Measurements from ENCODE around the gene PLEKHG2.
"Not testable (repeated sequence)": the region's sequence is repeated elsewhere in the genome, so short reads cannot be mapped to it uniquely, and the experiment has no call there.

PLEKHG2 gene

GRCh38 chr19:39412100-39412866 is at the start of gene PLEKHG2:
Gene PLEKHG2, plus strand, starts transcription at chr19:39412669. Its CDS starts 1,418 bp downstream, at chr19:39414087.
- peak; percentile 93 to 95 for DNase-seq

GRCh38 chr19:39362682-39363657 is 49.5 kb upstream of the PLEKHG2 start:
- no peak for DNase-seq

DNA sequence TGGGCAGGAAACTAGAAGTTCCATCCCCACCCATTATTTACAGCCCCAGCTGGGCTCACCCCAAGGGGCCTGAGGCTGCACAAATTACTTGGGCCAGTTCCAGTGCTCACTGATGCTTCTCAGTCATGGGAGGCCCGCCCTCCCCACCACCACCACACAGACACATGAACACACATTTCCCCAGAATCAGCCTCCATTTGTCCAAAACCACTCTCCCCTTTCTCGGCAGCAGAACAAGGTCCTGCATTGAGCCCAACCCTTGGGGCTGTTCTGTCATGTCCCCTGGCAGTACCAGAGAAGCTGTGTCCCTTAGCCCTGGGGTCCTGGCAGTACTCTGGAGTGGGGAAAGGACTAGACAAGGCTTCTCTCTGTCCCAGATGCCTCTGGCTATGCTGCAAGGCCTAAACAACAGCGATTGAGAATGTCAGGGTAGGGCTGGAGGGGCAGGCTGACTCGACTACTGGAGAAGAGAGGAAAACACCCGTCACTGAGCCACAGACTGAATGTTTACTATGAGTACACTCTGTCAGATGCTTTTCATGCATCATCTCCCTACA is 48.5 kb upstream of the PLEKHG2 start:
- DNase-seq = no peak

GRCh38 chr19:39365531-39365930 is 46.9 kb upstream of the PLEKHG2 start:
- no peak for DNase-seq

- no peak for DNase-seq
These were observed 43.3 kb upstream of the PLEKHG2 start for GRCh38 chr19:39369200-39369599.

- no peak for DNase-seq
These were observed 41.7 kb upstream of the PLEKHG2 start for GRCh38 chr19:39370735-39371134.

DNA sequence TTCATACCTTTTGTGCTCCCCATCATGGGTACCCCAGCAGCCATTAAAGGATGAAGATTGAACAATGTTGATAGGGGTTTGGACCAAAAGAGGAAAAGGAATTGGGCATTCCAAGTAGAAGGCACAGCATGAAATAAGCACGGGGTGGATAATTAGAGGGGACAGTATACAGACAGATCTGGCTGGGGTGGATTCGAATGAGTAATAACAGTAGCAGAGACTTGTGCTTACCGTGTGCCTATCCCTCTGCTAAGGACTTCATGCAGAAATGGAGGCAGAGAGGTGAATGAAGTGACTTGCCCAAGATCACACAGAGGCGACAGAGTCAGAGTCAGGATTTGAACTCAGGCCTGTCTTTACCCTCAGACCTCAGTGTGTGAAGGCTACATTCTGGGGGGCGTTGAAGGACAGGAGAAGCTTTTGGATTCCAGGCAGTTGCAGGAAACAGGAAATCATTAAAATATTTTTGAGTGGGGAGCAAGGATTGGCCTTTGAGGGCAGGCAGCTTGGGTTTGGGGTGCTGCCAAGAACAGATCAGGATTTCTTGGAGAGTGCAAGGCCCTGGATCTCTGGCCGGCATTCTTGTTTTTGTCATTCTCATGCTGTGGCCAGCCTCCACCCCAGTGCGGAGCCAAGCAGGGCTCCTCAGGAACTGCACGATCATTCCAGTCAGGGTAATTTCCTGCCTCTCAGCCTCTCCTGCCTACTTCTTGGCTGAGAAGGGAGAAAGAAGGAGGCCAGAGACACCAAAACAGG is 40.2 kb upstream of the PLEKHG2 start:
- DNase-seq = no peak

DNA sequence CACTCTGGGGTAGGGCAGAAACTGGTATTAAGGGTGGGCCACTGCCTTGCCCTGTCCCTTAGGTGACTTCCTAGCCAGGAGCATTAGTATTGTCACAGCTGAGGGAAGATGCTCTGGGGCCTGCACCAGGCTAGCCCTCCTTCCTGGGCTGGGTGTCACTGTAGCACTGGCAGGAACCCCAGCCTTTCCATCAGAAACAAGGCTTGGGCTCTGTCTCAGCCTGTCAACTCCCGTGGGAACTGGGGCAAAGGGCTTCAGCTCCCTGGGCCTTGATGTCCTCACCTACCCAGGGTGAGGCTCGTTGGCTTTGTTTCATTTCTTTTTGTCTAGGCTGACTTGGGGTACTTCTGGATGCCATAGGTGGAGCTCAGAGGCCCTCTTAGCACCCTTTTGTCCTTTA is 39.5 kb upstream of the PLEKHG2 start:
- no peak for DNase-seq

DNA sequence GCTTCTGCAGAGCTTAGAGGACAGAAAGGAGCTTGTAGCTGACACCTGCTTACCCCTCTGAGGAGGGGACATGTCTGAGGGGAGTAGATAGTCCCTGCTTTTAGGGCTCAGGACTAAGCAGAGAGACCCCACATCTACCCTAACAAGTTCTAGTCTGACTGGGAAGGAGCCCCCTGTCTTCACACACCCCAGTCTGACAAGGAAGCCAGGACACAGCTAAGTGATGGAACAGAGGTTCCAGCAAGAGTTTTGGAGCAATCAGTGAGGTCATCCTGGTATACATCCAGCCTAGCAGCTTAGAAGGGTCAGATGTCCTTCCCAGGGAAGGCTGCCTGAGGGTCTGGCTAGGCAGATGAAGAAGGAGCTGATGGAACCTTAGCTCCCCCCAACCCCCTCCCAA is 36.5 kb upstream of the PLEKHG2 start:
- no peak for DNase-seq

GRCh38 chr19:39377373-39378362 is 34.8 kb upstream of the PLEKHG2 start:
- DNase-seq = no peak

DNA sequence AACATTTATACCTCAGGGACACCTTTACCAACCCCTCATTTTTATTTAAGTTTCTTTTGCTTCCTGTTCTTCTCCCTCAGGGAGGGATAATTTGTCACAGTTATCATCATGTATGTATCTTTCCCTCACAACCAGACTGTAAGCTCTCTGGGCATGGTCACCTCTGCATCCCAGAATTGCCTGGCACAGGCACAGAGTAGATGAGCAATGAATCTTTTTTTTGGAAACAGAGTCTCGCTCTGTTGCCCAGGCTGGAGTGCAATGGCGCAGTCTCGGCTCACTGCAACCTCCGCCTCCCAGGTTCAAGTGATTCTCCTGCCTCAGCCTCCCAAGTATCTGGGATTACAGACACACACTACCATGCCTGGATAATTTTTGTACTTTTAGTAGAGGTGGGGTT is 33.1 kb upstream of the PLEKHG2 start:
- not testable (repeated sequence) for DNase-seq

- no peak for DNase-seq
These were observed 32.5 kb upstream of the PLEKHG2 start for GRCh38 chr19:39379865-39380396.

DNA sequence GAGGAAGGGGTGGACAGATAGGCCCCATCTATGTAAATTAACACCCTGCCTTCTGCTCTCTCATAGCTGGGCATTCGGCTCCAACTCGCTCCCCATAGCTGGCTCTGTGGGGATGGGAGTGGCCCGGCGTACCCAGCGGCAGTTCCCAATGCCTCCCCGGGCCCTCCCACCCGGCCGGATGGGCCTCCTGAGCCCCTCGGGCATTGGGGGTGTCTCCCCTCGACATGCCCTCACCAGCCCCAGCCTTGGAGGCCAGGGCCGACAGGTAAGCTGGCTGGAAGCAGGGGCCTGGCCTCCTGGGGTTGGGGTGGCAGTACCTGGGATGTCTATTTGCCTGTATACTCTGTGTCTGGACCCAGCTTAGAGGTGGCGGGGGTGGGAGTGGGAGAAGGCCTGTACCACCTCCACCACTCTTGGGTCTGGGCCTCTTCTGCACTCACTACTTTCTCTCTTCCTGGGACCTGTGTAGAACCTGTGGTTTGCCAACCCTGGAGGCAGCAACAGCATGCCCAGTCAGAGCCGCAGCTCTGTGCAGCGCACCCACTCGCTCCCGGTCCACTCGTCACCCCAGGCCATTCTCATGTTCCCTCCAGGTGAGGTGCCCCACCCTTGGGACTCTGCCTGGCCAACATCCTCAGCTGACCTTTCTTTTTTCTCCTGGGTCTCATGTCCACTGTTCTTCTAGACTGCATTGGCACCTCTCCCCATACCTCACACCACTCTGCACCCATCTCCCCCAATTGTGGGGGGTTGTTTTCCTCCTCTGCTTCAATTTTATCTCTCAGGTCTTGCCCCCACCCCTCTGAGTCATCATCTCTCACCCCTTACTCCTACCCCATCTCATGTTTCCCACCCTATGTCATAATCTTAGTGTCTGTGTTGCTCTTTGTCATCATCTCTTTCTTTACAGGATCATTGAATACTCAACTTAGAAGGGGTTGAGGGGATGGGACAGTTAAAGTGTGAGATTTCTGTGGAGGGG is 31.7 kb upstream of the PLEKHG2 start:
- no peak for DNase-seq

DNA sequence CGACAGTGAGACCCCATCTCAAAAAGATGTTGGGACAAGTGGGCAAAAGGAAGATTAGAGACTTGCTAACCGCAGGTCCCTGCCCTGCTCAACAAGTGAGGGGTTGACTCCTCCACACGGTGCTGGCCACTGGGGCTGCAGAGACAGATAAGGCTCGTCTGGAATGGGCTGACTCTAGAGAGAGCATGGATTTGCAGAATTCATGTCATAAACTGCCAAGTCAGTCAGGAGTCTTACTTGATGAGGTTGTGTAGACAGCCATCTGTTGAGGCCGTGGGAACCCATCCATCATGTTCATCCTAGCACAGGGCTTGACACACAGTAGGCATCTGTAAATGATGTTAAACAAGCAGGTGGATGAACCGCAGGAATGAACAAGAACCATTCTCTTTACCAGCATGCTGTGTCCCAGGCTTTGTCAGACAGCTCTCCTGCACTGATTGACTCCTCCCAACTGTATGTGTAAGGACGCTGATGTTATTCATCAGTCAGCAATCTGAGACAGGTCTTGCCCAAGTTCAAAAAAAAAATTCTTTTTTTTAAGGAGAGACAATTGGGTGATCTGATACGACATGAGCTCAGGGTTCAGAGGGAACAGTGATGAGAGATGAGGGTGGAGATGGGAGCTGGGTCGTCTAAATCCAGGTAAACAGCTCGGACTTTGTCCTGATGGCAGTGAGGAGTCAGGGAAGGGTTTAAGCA is 30.4 kb upstream of the PLEKHG2 start:
- DNase-seq = no peak

GRCh38 chr19:39382991-39383828 is 29.3 kb upstream of the PLEKHG2 start:
- DNase-seq = no peak

DNA sequence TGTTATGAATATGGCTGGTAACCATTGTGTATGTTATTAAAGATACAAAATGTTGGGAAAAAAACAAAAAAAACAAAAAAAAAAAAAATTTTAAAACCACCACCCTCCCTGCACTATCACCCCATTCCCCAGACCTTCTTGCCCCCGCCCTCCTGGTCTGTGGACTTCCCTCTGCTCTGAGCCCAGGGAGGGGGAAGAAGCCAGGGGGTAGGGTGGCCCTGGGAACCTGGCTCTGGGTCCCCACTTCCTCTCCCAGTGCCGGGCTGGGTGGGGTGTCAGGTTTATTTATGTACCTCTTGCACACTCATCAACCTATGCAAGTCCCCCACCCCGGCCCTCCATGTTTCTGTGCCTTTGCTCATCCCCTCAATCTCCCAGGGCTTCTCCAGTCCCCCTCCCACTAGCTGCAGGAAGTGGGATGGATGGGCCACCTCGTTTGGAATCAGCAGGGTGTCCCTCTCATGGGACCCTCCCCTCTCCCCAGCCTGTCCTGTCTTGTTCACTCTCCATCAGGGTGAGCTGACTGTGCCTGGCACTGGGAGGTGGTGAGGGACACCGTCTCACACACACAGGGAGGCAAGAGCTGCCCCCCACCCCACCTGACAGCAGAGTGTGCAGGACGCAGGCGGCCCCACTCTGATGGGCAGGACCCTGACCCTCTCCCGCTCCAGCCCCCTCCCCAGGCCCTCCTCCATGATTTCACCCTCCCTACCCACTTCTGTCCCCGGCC is 27.5 kb upstream of the PLEKHG2 start:
- no peak for DNase-seq

DNA sequence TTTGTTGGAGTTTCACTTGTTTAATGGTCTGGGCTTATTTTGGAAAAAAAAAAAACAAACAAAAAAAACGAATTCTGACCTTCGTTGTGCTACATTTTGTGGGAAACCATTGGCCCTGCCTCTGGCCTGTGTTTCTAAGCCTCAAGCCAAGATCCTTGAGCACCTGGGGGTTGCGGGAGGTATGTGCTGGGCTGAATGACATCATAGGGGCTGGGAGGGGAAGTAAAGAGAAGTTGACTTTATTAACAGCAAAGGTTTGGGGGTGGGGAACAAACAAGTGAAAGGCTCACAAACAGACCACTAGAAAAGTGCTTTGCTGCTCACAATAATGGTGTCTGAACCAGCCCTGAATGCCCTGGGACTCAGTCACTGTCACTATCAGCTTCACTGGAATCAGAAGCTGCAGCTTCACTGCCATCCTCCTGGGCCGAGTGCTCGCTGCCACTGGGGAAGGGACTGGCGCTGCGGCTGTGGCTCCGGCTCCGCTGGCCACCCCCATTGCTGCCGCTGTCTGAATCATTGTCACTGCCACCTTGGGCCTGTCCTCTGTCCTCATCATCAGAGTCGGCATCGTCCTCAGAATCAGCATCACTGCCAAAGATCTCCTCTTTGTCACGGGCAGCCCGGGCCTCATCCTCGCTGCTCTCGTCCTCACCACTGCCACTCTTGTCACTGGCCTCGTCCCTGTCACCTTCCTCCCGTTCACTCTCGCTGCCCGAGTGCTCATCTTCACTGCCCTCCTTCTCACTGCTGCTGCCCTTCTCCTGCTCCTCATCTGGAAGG is 26.6 kb upstream of the PLEKHG2 start:
- no peak for DNase-seq
